GM21390 (cell line): Measurements from ENCODE around the gene ZWINT.

Experiments
- ATAC-seq: cut with Tn5 transposase; IDR thresholded peaks from one replicate; pipeline ENCODE4 v1.9.1; 2021; ENCODE audit not compliant: unreplicated experiment

ZWINT gene, protein sequence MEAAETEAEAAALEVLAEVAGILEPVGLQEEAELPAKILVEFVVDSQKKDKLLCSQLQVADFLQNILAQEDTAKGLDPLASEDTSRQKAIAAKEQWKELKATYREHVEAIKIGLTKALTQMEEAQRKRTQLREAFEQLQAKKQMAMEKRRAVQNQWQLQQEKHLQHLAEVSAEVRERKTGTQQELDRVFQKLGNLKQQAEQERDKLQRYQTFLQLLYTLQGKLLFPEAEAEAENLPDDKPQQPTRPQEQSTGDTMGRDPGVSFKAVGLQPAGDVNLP

DNA sequence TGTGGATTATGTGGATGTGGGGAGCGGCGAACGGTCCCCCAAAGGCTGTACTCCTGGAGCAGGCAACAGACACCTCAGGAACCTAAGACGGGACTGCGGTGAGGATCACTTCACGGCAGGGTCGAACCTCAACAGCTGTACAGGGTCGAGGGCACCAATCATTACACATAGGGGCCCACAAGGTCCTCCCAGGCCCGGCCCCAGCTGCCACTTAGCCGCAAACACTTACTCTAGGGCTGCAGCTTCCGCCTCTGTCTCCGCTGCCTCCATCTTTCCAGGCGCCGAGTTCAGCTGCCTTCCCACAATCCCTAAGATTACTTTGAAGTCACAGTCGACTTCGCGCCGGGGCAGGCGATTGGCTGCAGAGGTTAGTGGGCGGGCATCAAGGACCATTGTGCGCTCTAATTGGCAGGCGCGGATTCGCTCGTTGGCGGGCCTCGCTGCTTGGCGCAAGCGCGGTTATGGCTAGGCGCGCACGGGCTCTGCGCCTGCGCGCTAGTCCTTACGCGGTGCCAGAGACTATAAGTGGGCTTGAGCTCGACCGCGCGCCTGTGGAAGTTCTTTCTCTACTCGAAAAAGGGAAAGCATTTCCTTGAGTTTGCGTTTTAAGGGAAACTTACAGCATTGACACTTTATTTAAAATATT, at the start of gene ZWINT:
Gene ZWINT (minus strand): TSS at position 293 of the 646 bp plus-strand sequence. CDS start 23 bp downstream, at position 270.
- ATAC-seq, result peak; percentile 99

DNA sequence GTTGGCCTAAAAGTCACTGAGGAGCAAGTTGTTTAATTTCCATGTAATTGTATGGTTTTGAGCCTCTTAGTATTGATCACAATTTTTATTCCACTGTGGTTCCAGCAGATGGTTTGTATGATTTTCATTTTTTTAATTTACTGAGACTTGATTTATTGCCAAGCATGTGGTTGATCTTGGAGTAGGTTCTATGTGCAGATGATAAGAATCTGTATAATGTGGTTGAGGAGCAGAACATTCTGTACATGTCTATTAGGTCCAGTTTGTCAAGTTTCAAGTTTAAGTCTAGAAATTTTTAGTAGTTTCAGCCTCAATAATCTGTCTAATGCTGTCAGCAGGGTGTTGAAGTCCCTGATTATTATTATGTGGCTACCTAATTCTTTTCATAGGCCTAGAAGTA, 22.7 kb upstream of the ZWINT start:
- ATAC-seq, result no peak

GRCh38 chr10:56370217-56371113, 9.4 kb upstream of the ZWINT start:
- ATAC-seq, result no peak

GRCh38 chr10:56360583-56360966, 484 bp downstream of the ZWINT start:
- no peak for ATAC-seq

- ATAC-seq, result no peak
Measured at GRCh38 chr10:56359837-56360236, 1.2 kb downstream of the ZWINT start.

- ATAC-seq, result no peak
Measured at GRCh38 chr10:56357018-56357417, 4.0 kb downstream of the ZWINT start.

GRCh38 chr10:56351909-56352630, 9.0 kb downstream of the ZWINT start:
- no peak for ATAC-seq

GRCh38 chr10:56349611-56350010, 11.4 kb downstream of the ZWINT start:
- ATAC-seq, result no peak

GRCh38 chr10:56348101-56348500, 13.0 kb downstream of the ZWINT start:
- ATAC-seq, result no peak

DNA sequence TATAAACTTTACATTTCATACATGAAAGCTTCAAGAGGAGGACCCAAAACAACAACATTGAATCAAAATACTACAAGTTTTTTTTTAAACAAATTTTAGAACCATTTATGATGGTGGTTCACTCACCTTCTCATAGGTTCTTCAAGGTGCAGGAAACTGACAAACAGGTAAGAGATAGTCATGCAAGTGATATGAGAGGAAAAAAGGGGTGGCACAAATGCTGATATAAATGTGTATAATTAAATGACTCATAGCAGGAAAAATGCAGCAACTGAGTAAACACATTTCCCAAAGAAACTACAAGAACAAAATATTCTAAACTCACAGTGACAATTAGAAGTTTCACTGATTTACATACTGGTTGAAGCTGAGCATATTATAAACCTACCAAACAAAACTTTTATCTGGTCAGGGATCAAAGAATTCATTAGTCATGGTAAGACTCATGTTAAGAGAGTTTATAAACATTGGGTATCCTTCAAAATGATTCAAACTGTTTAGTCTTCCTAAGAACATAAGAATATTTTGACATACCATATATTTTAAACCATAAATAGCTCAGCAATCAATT, 14.1 kb downstream of the ZWINT start:
- no peak for ATAC-seq

DNA sequence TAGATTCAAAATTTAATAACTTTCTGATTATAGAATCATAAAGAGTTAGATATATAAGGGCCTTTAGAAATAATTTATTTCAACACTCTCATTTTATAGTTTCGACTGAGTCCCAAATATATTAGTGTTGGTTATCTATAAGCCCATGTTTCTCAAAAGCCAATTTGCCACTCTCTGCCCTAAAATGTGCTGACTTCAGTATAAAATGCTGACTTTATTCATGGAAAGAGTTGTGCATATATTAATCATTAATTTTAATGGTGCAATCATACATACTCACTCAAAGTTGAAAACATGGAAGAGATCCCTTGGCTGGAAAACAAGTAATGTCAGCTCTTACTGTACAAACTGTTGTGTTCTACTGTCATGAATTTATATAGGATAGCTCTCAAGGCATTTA, 19.4 kb downstream of the ZWINT start:
- ATAC-seq, result no peak

DNA sequence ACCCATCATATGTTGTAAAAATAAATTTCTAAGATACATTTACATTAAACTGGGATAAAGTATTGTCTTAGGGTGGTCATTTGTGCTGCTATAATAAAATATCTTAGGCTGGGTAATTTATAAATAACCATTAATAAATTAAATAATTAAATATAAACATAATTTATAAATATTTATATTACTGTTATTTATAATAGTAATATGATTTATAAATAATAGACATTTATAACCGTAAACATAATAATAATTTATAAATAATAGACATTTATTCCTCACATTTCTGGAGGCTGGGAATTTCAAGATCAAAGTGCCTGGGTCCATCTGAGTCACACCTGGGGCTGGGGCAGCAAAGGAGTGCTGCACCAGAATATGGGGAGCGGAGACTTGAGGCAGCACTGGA, 31.1 kb downstream of the ZWINT start:
- ATAC-seq, result no peak

DNA sequence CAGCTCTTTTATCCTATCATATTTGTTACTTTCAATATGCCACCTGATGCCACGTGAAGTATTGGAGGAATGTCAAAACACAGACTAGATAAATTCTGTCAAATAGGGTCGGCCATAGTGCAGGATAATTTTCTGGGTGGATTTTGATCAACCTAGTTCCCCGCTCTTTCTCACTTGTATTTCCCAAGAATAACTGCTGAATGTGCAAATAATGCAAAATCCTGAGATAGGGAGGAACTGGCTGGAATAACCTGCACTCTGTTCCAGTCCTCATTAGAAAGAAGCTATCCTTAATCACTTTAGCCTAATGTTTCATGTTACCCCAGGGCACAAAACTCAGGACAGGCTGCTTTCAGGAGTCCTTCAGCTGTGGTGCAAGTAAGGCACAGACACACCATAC, 33.9 kb downstream of the ZWINT start:
- no peak for ATAC-seq

GRCh38 chr10:56319386-56319785, 41.7 kb downstream of the ZWINT start:
- ATAC-seq, result peak; percentile 95

GRCh38 chr10:56318816-56319215, 42.2 kb downstream of the ZWINT start:
- peak; percentile 13 for ATAC-seq

DNA sequence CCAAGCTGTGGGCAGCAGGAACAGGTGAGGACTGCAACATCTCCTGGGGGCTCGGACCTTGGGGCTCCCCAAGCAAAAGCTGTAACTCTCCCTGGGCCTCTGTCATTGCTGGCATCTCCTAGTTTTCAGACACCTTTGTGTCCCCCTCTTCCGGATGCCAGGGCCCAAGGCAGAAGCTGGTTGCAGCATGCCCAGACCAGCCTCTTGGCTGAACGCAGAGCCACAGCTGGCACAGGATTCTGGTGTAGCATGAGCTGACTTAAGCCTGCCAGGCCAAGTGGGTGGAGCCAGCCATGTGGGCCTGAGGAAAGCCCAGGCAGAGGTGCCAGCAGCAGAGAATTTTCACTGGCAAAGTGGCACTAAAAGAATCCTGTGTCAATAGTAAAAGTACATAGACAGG, 43.5 kb downstream of the ZWINT start:
- no peak for ATAC-seq

DNA sequence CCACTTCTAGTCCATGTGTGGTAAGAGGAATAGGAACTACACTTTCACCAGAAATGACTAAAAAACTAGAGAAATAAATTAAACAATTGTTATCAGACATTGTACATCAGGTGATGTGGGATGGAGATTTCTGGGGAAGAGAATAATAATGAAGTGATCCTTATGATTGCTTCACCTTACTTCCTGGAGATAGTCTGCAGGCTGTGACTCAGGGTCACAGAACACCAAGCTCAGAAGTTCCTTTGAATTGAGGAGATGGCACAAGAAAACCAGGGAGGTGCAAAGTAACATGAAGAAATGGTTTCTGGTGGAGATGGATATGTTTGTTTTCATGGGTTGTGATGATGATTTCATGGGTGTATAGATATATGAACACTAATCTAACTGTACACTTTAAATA, 44.5 kb downstream of the ZWINT start:
- ATAC-seq, result no peak
